ENCODE measurements around the gene NAA16.

Gene NAA16

GRCh38 chr13:41302743-41303142 is 8.3 kb upstream of the NAA16 start:
- no peak overlapping the region for H3K4me3 ChIP-seq (ENCODE audit: low read depth, low read length)
- TF ChIP-seq CTCF (IDR thresholded peaks at IDR 0.05; ENCODE audit: low read depth, low read length, missing control alignments) = no peak
- DNase-seq (ENCODE audit: low read depth) = no peak

- DNase-seq (ENCODE audit: low read depth) = no peak
- no peak for TF ChIP-seq CTCF (IDR thresholded peaks at IDR 0.05; ENCODE audit: low read depth, low read length, missing control alignments)
- no peak overlapping the region for H3K4me3 ChIP-seq (ENCODE audit: low read depth, low read length)
Observed at GRCh38 chr13:41304551-41304950, 6.5 kb upstream of the NAA16 start.

- TF ChIP-seq CTCF (IDR thresholded peaks at IDR 0.05; ENCODE audit: low read depth, low read length, missing control alignments) = no peak
- DNase-seq (ENCODE audit: low read depth) = no peak
- H3K4me3 ChIP-seq (ENCODE audit: low read depth, low read length) = no peak overlapping the region
Observed at GRCh38 chr13:41306271-41307145, 4.6 kb upstream of the NAA16 start.

- DNase-seq (ENCODE audit: low read depth) = no peak
- TF ChIP-seq CTCF (IDR thresholded peaks at IDR 0.05; ENCODE audit: low read depth, low read length, missing control alignments) = no peak
- H3K4me3 ChIP-seq (ENCODE audit: low read depth, low read length) = no peak overlapping the region
Observed at GRCh38 chr13:41307884-41308640, 3.0 kb upstream of the NAA16 start.

- peak overlapping the region; percentile 95 for H3K4me3 ChIP-seq (ENCODE audit: low read depth, low read length)
- no peak for DNase-seq (ENCODE audit: low read depth)
Observed at GRCh38 chr13:41311406-41312175, 524 bp downstream of the NAA16 start.

GRCh38 chr13:41312176-41312500 is 1.1 kb downstream of the NAA16 start:
- no peak for TF ChIP-seq CTCF (IDR thresholded peaks at IDR 0.05; ENCODE audit: low read depth, low read length, missing control alignments)
- DNase-seq (ENCODE audit: low read depth) = no peak
- H3K4me3 ChIP-seq (ENCODE audit: low read depth, low read length) = peak overlapping the region; percentile 95

More at GRCh38 chr13:41311406-41312175, 524 bp downstream of the NAA16 start:
- TF ChIP-seq CTCF (IDR thresholded peaks at IDR 0.05; ENCODE audit: low read depth, low read length, missing control alignments) = no peak

Measured in GM12864 (cell line).